Activated T-helper 2 cell treated with anti-CD3 and anti-CD28 coated beads, Interferon-gamma antibody, Interleukin-2, Interleukin-4, amounts not matched to agents 10 μg/mL and 5 μg/mL and 100 μg/mL, durations not matched to agents 14 hours and 24 hours and 36 hours (primary cell): Measurements from ENCODE around the gene PRKCQ. TPM values are rescaled to one million over a fixed set of nuclear protein-coding genes. Genes with fewer than 3 reads are reported as not detected.

ENCODE experiments used
- DNase-seq: peaks from one replicate; pipeline ENCODE4 v3.0.0; 2021; ENCODE audit warnings: low spot score
- H3K27ac Mint-ChIP-seq: one replicate; pipeline ENCODE4 v1.8.0; 2021; ENCODE audit warnings: mixed read lengths
- H3K27me3 Mint-ChIP-seq: one replicate; pipeline ENCODE4 v1.8.0; 2021; ENCODE audit warnings: low read depth, mixed read lengths
- H3K36me3 Mint-ChIP-seq: one replicate; pipeline ENCODE4 v1.8.0; 2021; ENCODE audit warnings: low read depth, mixed read lengths
- H3K4me1 Mint-ChIP-seq: one replicate; pipeline ENCODE4 v1.8.0; 2021; ENCODE audit warnings: low read depth, mixed read lengths
- H3K4me3 Mint-ChIP-seq: one replicate; pipeline ENCODE4 v1.8.0; 2021; ENCODE audit warnings: low read depth, mild to moderate bottlenecking, moderate library complexity, mixed read lengths
- H3K9me3 Mint-ChIP-seq: one replicate; pipeline ENCODE4 v1.8.0; 2021; ENCODE audit warnings: mixed read lengths
- intact Hi-C: fragments of 100-400 bp; cut with micrococcal nuclease; formaldehyde crosslinking; loops from one replicate; pipeline ENCODE4 v1.15.1; 2023
- total RNA-seq: library from RNA; stranded (reverse); gene quantifications from 2 replicates; pipeline ENCODE4 v1.2.3, GENCODE V29; 2022

The PRKCQ gene
- total RNA-seq, 1 donor from 2014 or later = 40.0 TPM

GRCh38 chr10:6578795-6579182 is 1.3 kb downstream of the PRKCQ start:
- H3K4me1 Mint-ChIP-seq = peaks cover 70% of the 10 kb centered on the region
- intact Hi-C loops = loop anchor here (1.0 to 10.0 kb wide), 7 partner anchors 15 to 374 kb away; partner anchors contain the start of gene PFKFB3
- H3K27me3 Mint-ChIP-seq = no peaks in the 10 kb centered on the region
- DNase-seq = no peak
- peak overlapping the region; percentile 91 for H3K4me3 Mint-ChIP-seq
- H3K36me3 Mint-ChIP-seq = peaks cover 65% of the 10 kb centered on the region
- H3K27ac Mint-ChIP-seq = peak overlapping the region; percentile 95
- H3K9me3 Mint-ChIP-seq = no peaks in the 10 kb centered on the region

- Mint-ChIP-seq H3K4me3 (peak overlapping the region; percentile 91), H3K4me1 (peaks cover 69% of the 10 kb centered on the region), H3K9me3 (no peaks in the 10 kb centered on the region), H3K27me3 (no peaks in the 10 kb centered on the region), H3K27ac (peak overlapping the region; percentile 95), H3K36me3 (peaks cover 65% of the 10 kb centered on the region)
- DNase-seq = no peak
- intact Hi-C loops = loop anchor here (1.0 to 10.0 kb wide), 6 partner anchors 15 to 374 kb away; partner anchors contain the start of gene PFKFB3
Measured at GRCh38 chr10:6578251-6578771, 1.8 kb downstream of the PRKCQ start.

GRCh38 chr10:6576326-6576725 is 3.8 kb downstream of the PRKCQ start:
- Mint-ChIP-seq H3K9me3 (no peaks in the 10 kb centered on the region), H3K27me3 (no peaks in the 10 kb centered on the region), H3K36me3 (peaks cover 58% of the 10 kb centered on the region), H3K27ac (peak overlapping the region; percentile 68), H3K4me3 (peak overlapping the region; percentile 69), H3K4me1 (peaks cover 63% of the 10 kb centered on the region)
- intact Hi-C loops = loop anchor here (10.0 kb wide), 1 partner anchor 372 kb away; the partner anchor contains the start of gene PFKFB3
- no peak for DNase-seq

GRCh38 chr10:6574664-6575176 is 5.4 kb downstream of the PRKCQ start:
- no peak overlapping the region for H3K27ac Mint-ChIP-seq
- no peaks in the 10 kb centered on the region for H3K27me3 Mint-ChIP-seq
- no peaks in the 10 kb centered on the region for H3K9me3 Mint-ChIP-seq

GRCh38 chr10:6570893-6571292 is 9.2 kb downstream of the PRKCQ start:
- peaks cover 65% of the 10 kb centered on the region for H3K36me3 Mint-ChIP-seq
- no peaks in the 10 kb centered on the region for H3K9me3 Mint-ChIP-seq
- no peak for DNase-seq
- peaks cover 71% of the 10 kb centered on the region for H3K4me1 Mint-ChIP-seq
- no peak overlapping the region for H3K4me3 Mint-ChIP-seq
- H3K27me3 Mint-ChIP-seq = no peaks in the 10 kb centered on the region
- intact Hi-C loops = loop anchor here (10.0 kb wide), 1 partner anchor 366 kb away; the partner anchor contains the start of gene PFKFB3
- no peak overlapping the region for H3K27ac Mint-ChIP-seq

More at GRCh38 chr10:6574664-6575176, 5.4 kb downstream of the PRKCQ start:
- H3K4me3 Mint-ChIP-seq = no peak overlapping the region
- intact Hi-C loops = loop anchor here (10.0 kb wide), 1 partner anchor 370 kb away; the partner anchor contains the start of gene PFKFB3
- no peak for DNase-seq
- H3K4me1 Mint-ChIP-seq = peaks cover 75% of the 10 kb centered on the region
- H3K36me3 Mint-ChIP-seq = peaks cover 67% of the 10 kb centered on the region

- H3K4me3 Mint-ChIP-seq = no peak overlapping the region
- no peak for DNase-seq
- H3K9me3 Mint-ChIP-seq = no peaks in the 10 kb centered on the region
- H3K36me3 Mint-ChIP-seq = peaks cover 59% of the 10 kb centered on the region
- H3K4me1 Mint-ChIP-seq = peaks cover 66% of the 10 kb centered on the region
- H3K27me3 Mint-ChIP-seq = no peaks in the 10 kb centered on the region
- intact Hi-C loops = no loop called here
- peak overlapping the region; percentile 10 for H3K27ac Mint-ChIP-seq
Measured at GRCh38 chr10:6569259-6569658, 10.8 kb downstream of the PRKCQ start.

GRCh38 chr10:6567884-6568283 is 12.2 kb downstream of the PRKCQ start:
- no peaks in the 10 kb centered on the region for H3K9me3 Mint-ChIP-seq

GRCh38 chr10:6567203-6567703 is 12.8 kb downstream of the PRKCQ start:
- peaks cover 66% of the 10 kb centered on the region for H3K4me1 Mint-ChIP-seq
- peak overlapping the region; percentile 19 for H3K27ac Mint-ChIP-seq
- intact Hi-C loops = no loop called here
- peaks cover 51% of the 10 kb centered on the region for H3K36me3 Mint-ChIP-seq
- no peaks in the 10 kb centered on the region for H3K27me3 Mint-ChIP-seq
- H3K4me3 Mint-ChIP-seq = no peak overlapping the region
- no peak for DNase-seq
- no peaks in the 10 kb centered on the region for H3K9me3 Mint-ChIP-seq

More at GRCh38 chr10:6567884-6568283, 12.2 kb downstream of the PRKCQ start:
- Mint-ChIP-seq H3K27ac (no peak overlapping the region), H3K36me3 (peaks cover 55% of the 10 kb centered on the region), H3K4me3 (no peak overlapping the region), H3K4me1 (peaks cover 67% of the 10 kb centered on the region), H3K27me3 (no peaks in the 10 kb centered on the region)
- intact Hi-C loops = no loop called here
- DNase-seq = no peak

- H3K4me3 Mint-ChIP-seq = no peak overlapping the region
Measured at GRCh38 chr10:6565588-6565987, 14.5 kb downstream of the PRKCQ start.

GRCh38 chr10:6564367-6564766 is 15.7 kb downstream of the PRKCQ start:
- peaks cover 44% of the 10 kb centered on the region for H3K36me3 Mint-ChIP-seq
- no peaks in the 10 kb centered on the region for H3K9me3 Mint-ChIP-seq
- H3K27me3 Mint-ChIP-seq = no peaks in the 10 kb centered on the region
- H3K27ac Mint-ChIP-seq = peak overlapping the region; percentile 64
- intact Hi-C loops = no loop called here
- H3K4me1 Mint-ChIP-seq = peaks cover 64% of the 10 kb centered on the region
- no peak overlapping the region for H3K4me3 Mint-ChIP-seq
- no peak for DNase-seq

More at GRCh38 chr10:6565588-6565987, 14.5 kb downstream of the PRKCQ start:
- Mint-ChIP-seq H3K9me3 (no peaks in the 10 kb centered on the region), H3K27me3 (no peaks in the 10 kb centered on the region), H3K4me1 (peaks cover 67% of the 10 kb centered on the region), H3K36me3 (peaks cover 46% of the 10 kb centered on the region), H3K27ac (no peak overlapping the region)
- intact Hi-C loops = no loop called here
- no peak for DNase-seq

GRCh38 chr10:6563731-6564130 is 16.3 kb downstream of the PRKCQ start:
- intact Hi-C loops = loop anchor here (1.0 to 2.0 kb wide), 2 partner anchors 15 to 69 kb away; no protein-coding TSS in a partner anchor
- H3K27me3 Mint-ChIP-seq = no peaks in the 10 kb centered on the region
- H3K27ac Mint-ChIP-seq = peak overlapping the region; percentile 80
- H3K9me3 Mint-ChIP-seq = no peaks in the 10 kb centered on the region
- no peak for DNase-seq
- H3K36me3 Mint-ChIP-seq = peaks cover 43% of the 10 kb centered on the region
- peak overlapping the region; percentile 66 for H3K4me3 Mint-ChIP-seq
- peaks cover 65% of the 10 kb centered on the region for H3K4me1 Mint-ChIP-seq

GRCh38 chr10:6563075-6563474 is 17.0 kb downstream of the PRKCQ start:
- Mint-ChIP-seq H3K27me3 (no peaks in the 10 kb centered on the region), H3K4me1 (peaks cover 72% of the 10 kb centered on the region), H3K36me3 (peaks cover 49% of the 10 kb centered on the region), H3K9me3 (no peaks in the 10 kb centered on the region), H3K27ac (peak overlapping the region; percentile 80), H3K4me3 (peak overlapping the region; percentile 66)
- peak; percentile 44 for DNase-seq
- intact Hi-C loops = loop anchor here (1.0 to 2.0 kb wide), 2 partner anchors 15 to 68 kb away; no protein-coding TSS in a partner anchor

GRCh38 chr10:6562221-6562620 is 17.9 kb downstream of the PRKCQ start:
- no peaks in the 10 kb centered on the region for H3K27me3 Mint-ChIP-seq
- intact Hi-C loops = loop anchor here (2.0 kb wide), 1 partner anchor 67 kb away; no protein-coding TSS in a partner anchor
- H3K4me3 Mint-ChIP-seq = peak overlapping the region; percentile 11
- DNase-seq = no peak
- H3K36me3 Mint-ChIP-seq = peaks cover 58% of the 10 kb centered on the region
- no peaks in the 10 kb centered on the region for H3K9me3 Mint-ChIP-seq
- H3K27ac Mint-ChIP-seq = peak overlapping the region; percentile 51
- peaks cover 75% of the 10 kb centered on the region for H3K4me1 Mint-ChIP-seq
